Stomach (tissue), 9 donors: ENCODE measurements around the gene KLK15. TPM values are rescaled to one million over a fixed set of nuclear protein-coding genes. Genes with fewer than 3 reads are reported as not detected.

Experiments
- DNase-seq, 2 donors: peaks; one replicate each; pipeline versions ENCODE4 v3.0.0 to v3.0.0-alpha.2; 2013 to 2019
- H3K27ac ChIP-seq, 5 donors: fragments of 200-600 bp in 4 of 5; sonication (generic) in 4 of 5; one replicate each; pipeline ENCODE4 v1.5.1; 2013 to 2019; ENCODE audit warnings: mild to moderate bottlenecking in 1 of 5, moderate library complexity in 1 of 5
- H3K27me3 ChIP-seq, 3 donors: fragments of 200-600 bp; sonication (generic); one replicate each; pipeline ENCODE4 v1.5.1; 2017 to 2019; ENCODE audit warnings: mixed run types in 1 of 3
- H3K36me3 ChIP-seq, 4 donors: fragments of 200-600 bp; sonication (generic); 1 replicate in 3 of 4; 2 replicates in 1 of 4; pipeline ENCODE4 v1.5.1; 2016 to 2019
- H3K4me1 ChIP-seq, 4 donors: fragments of 200-600 bp; sonication (generic); one replicate each; pipeline ENCODE4 v1.5.1; 2016 to 2019
- H3K4me3 ChIP-seq, 4 donors: fragments of 200-600 bp; sonication (generic) in 3 of 4; one replicate each; pipeline ENCODE4 v1.5.1; 2016 to 2019; ENCODE audit warnings: mild to moderate bottlenecking in 1 of 4
- H3K9me3 ChIP-seq, 4 donors: fragments of 200-600 bp; sonication (generic); one replicate each; pipeline ENCODE4 v1.5.1; 2016 to 2019
- EP300 ChIP-seq: sonication (generic); formaldehyde crosslinking; IDR thresholded peaks from one replicate; pipeline ENCODE4 v1.6.1; 2017; ENCODE audit warnings: antibody characterized with exemption
- POLR2A ChIP-seq, 4 donors: fragments of 450-650 bp; IDR thresholded peaks; one replicate each; pipeline ENCODE4 v1.6.1; 2016; ENCODE audit warnings: antibody characterized with exemption in 4 of 4, control low read depth in 2 of 4, mild to moderate bottlenecking in 1 of 4, moderate library complexity in 1 of 4
- POLR2AphosphoS5 ChIP-seq, 3 donors: sonication (generic); formaldehyde crosslinking; IDR thresholded peaks; one replicate each; pipeline ENCODE4 v1.6.1; 2016; ENCODE audit warnings: antibody characterized with exemption in 3 of 3
- WGBS, 5 donors: extraction: QIAGEN DNeasy Blood & Tissue Kit in 3 of 5; methylation state at CpG; one replicate each; pipeline versions ENCODE4 v1.1.5 to v1.1.7; 2013 to 2018; 5-methylcytosine and 5-hydroxymethylcytosine counted together
- intact Hi-C: fragments of 100-400 bp; cut with DNase I; formaldehyde crosslinking; loops from one replicate; pipeline ENCODE4 v1.15.1; 2023; ENCODE audit warnings: low total_unique reads
- polyA plus RNA-seq, 3 donors: library from polyadenylated mRNA; stranded (reverse); fragments of 200-250 nt; gene quantifications; one replicate each; pipeline ENCODE4 v1.2.3, GENCODE V29; 2013
- total RNA-seq, 5 donors: library from RNA; depleted of rRNA; stranded (reverse); fragments of >200 nt; gene quantifications; one replicate each; pipeline versions ENCODE4 v1.1.0 to v1.2.3, GENCODE V29; 2014 to 2016
- TF ChIP-seq, protein P1 (sequence below), 7 experiments: fragments of 450-650 bp in 4 of 7; fragments of 200-600 bp in 3 of 7; sonication (generic) in 3 of 7; IDR thresholded peaks; one replicate each; pipeline ENCODE4 v1.5.1; 2016 to 2019; ENCODE audit warnings: antibody characterized with exemption in 7 of 7, control low read depth in 2 of 7, mild to moderate bottlenecking in 1 of 7
- donor health status: healthy with polysubstance abuse.
- donor health status: Bipolar disorder and iron deficiency.
- donor health status: healthy.

The KLK15 gene
- total and polyA plus RNA-seq, 8 donors: not detected

DNA sequence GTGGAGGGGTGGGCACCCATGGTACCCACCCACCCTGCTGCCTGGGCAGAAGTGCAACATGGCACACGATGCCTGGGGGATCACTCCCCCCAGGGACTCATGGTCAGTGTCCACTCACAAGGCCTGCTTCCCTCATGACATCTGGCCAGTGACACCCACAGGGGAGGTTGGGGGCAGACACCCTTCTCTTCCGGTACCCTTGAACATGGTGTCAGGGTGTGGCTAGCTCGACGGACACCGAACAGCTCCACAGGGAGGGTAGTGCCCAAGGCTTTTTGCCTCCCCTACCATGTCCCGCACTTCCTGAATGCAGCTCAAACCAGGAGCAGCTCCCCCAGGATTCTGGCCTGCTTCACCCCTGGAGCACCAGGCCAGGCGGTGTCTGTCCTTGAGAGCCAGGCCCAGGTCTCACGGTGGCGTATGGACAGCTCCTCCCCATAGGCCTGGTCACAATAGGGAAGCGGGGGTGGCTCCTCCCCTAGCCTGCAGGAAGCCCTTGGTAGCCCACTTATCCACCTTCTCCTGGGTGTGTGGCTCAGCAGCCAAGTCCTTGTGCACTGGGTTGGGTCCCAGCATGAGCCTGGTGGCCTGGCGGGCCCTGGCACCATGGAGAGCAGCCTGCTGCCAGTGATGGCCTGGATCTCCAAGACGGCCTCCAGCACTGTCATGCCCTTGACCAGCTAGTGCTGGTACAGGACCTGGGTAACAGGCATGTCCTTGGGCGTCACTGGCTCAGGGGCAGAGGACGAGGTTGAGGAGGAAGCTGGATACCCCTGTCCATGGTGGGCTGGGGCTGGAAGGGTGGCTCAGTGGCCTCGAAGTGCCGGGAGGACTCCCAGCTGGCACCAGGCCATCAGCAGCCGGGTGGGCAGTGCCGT is 35.4 kb downstream of the KLK15 start:
- 81 to 89% (median 85%) methylated on average over 6 to 18 of the region's 18 CpGs for WGBS, 5 donors
- TF ChIP-seq POLR2AphosphoS5 (IDR thresholded peaks at IDR 0.05): no peak
- TF ChIP-seq EP300: no peak
- TF ChIP-seq, protein P1, sequence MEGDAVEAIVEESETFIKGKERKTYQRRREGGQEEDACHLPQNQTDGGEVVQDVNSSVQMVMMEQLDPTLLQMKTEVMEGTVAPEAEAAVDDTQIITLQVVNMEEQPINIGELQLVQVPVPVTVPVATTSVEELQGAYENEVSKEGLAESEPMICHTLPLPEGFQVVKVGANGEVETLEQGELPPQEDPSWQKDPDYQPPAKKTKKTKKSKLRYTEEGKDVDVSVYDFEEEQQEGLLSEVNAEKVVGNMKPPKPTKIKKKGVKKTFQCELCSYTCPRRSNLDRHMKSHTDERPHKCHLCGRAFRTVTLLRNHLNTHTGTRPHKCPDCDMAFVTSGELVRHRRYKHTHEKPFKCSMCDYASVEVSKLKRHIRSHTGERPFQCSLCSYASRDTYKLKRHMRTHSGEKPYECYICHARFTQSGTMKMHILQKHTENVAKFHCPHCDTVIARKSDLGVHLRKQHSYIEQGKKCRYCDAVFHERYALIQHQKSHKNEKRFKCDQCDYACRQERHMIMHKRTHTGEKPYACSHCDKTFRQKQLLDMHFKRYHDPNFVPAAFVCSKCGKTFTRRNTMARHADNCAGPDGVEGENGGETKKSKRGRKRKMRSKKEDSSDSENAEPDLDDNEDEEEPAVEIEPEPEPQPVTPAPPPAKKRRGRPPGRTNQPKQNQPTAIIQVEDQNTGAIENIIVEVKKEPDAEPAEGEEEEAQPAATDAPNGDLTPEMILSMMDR (IDR thresholded peaks at IDR 0.05): no peak
- TF ChIP-seq POLR2A (IDR thresholded peaks at IDR 0.05): no peak
- Histone ChIP-seq H3K4me3 (no peak overlapping the region), H3K9me3 (no peaks in the 10 kb centered on the region), H3K4me1 (peaks cover 7 to 16% (median 12%) of the 10 kb centered on the region in 4 donors), H3K36me3 (peaks cover 17 to 67% (median 63%) of the 10 kb centered on the region in 4 donors), H3K27me3 (no peaks in the 10 kb centered on the region), H3K27ac (no peak overlapping the region)
- intact Hi-C loops: no loop called here
- DNase-seq: no peak

- Histone ChIP-seq H3K4me3 (no peak overlapping the region), H3K27ac (no peak overlapping the region), H3K36me3 (peaks cover 17 to 67% (median 63%) of the 10 kb centered on the region in 4 donors), H3K4me1 (peaks cover under 1 to 10% (median 6%) of the 10 kb centered on the region in 4 donors), H3K9me3 (no peaks in the 10 kb centered on the region), H3K27me3 (peaks cover 0 to under 1% (median 0%) of the 10 kb centered on the region in 3 donors)
- DNase-seq: no peak
- 82 to 92% (median 90%) methylated on average over 7 of the region's 7 CpGs for WGBS, 5 donors
- intact Hi-C loops: no loop called here
- TF ChIP-seq POLR2AphosphoS5 (IDR thresholded peaks at IDR 0.05) (no peak), POLR2A (IDR thresholded peaks at IDR 0.05) (no peak), EP300 (no peak)
- TF ChIP-seq, protein P1 (IDR thresholded peaks at IDR 0.05): no peak
Measured at GRCh38 chr19:50797429-50797780, 36.0 kb downstream of the KLK15 start.

- no peaks in the 10 kb centered on the region for H3K9me3 ChIP-seq
- H3K36me3 ChIP-seq: peaks cover 17 to 62% (median 59%) of the 10 kb centered on the region in 4 donors
- H3K4me3 ChIP-seq: no peak overlapping the region
- no peak overlapping the region for H3K27ac ChIP-seq
- peaks cover 0 to 8% (median 2%) of the 10 kb centered on the region in 4 donors for H3K4me1 ChIP-seq
- no peak for DNase-seq
- H3K27me3 ChIP-seq: peaks cover 0 to 6% (median 0%) of the 10 kb centered on the region in 3 donors
- WGBS, 5 donors: 79 to 89% (median 87%) methylated on average over 4 to 8 of the region's 8 CpGs
- intact Hi-C loops: no loop called here
- TF ChIP-seq EP300: no peak
- TF ChIP-seq, protein P1 (IDR thresholded peaks at IDR 0.05): no peak
- TF ChIP-seq POLR2A (IDR thresholded peaks at IDR 0.05): no peak
- TF ChIP-seq POLR2AphosphoS5 (IDR thresholded peaks at IDR 0.05): no peak
Measured at GRCh38 chr19:50796634-50797428, 36.5 kb downstream of the KLK15 start.

DNA sequence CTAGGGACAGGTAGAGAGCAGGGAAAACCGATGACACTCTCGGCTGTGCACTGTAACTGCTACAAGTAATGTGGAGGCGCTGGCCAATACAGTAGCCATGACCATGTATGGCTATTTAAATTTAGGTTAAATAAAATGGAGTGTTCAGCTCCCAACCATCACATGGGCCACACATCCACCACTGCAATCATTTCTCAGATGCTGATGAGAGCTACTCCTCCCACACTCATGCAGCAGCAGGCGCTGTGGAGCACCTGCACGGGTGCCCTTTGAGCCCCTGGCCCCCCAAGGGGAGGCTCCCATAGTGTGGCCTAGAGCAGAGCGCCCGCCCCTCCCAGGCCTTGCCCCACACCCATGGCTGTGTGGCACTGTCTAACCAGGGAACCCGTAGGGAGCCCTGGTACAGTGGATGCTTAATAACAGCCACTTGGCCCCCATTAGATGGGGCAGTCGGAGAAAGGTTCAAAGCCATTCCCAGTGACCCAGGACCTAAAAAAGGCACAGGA is 37.2 kb downstream of the KLK15 start:
- peaks cover 0 to 8% (median 0%) of the 10 kb centered on the region in 3 donors for H3K27me3 ChIP-seq
- WGBS, 5 donors: 80 to 89% (median 83%) methylated on average over 5 to 9 of the region's 9 CpGs
- DNase-seq: no peak
- H3K36me3 ChIP-seq: peaks cover 12 to 56% (median 52%) of the 10 kb centered on the region in 4 donors
- no peak overlapping the region for H3K4me3 ChIP-seq
- H3K4me1 ChIP-seq: peaks cover 0 to 8% (median 0%) of the 10 kb centered on the region in 4 donors
- no peaks in the 10 kb centered on the region for H3K9me3 ChIP-seq
- intact Hi-C loops: no loop called here
- H3K27ac ChIP-seq: no peak overlapping the region
- TF ChIP-seq POLR2AphosphoS5 (IDR thresholded peaks at IDR 0.05) (no peak), POLR2A (IDR thresholded peaks at IDR 0.05) (no peak), EP300 (no peak)
- TF ChIP-seq, protein P1 (IDR thresholded peaks at IDR 0.05): no peak
